HG02884 (cell line): Measurements from ENCODE around the gene PCDHGB7.
"Not testable (repeated sequence)": the region's sequence is repeated elsewhere in the genome, so short reads cannot be mapped to it uniquely, and the experiment has no call there.

Source experiments
- ATAC-seq: cut with Tn5 transposase; IDR thresholded peaks from one replicate; pipeline ENCODE4 v1.9.1; 2021; ENCODE audit warnings: mild to moderate bottlenecking, moderate library complexity; ENCODE audit not compliant: unreplicated experiment

PCDHGB7 gene

GRCh38 chr5:141417494-141418172 is at the start of gene PCDHGB7:
Gene PCDHGB7 (plus strand): TSS chr5:141417677. CDS start chr5:141417860, 183 bp downstream.
- peak; percentile 76 for ATAC-seq

GRCh38 chr5:141369994-141370848 is 47.3 kb upstream of the PCDHGB7 start, which contains the start of gene PCDHGB3:
Gene PCDHGB3 (plus strand): TSS chr5:141370242. CDS start chr5:141370395, 153 bp downstream.
- peak; percentile 98 for ATAC-seq

DNA sequence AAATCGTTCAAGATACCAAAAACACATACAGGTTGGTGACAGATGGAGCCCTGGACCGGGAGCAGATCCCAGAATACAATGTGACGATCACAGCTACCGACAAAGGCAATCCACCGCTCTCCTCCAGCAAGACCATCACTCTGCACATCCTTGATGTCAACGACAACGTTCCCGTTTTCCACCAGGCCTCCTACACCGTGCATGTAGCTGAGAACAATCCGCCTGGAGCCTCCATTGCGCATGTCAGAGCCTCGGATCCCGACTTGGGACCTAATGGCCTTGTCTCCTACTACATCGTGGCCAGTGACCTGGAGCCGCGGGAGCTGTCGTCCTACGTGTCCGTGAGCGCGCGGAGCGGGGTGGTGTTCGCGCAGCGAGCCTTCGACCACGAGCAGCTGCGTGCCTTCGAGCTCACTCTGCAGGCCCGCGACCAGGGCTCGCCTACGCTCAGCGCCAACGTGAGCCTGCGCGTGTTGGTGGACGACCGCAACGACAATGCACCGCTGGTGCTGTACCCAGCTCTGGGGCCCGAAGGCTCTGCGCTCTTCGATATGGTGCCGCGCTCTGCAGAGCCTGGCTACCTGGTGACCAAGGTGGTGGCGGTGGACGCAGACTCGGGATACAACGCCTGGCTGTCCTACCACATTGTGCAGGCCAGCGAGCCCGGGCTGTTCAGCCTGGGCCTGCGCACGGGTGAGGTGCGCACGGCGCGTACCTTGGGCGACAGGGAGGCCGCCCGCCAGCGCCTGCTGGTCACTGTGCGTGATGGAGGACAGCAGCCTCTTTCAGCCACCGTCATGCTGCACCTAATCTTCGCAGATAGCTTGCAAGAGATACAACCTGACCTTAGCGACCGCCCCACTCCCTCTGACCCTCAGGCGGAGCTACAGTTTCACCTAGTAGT is 45.7 kb upstream of the PCDHGB7 start:
- ATAC-seq, result no peak

- ATAC-seq, result no peak
Observed at GRCh38 chr5:141373673-141374317, 43.7 kb upstream of the PCDHGB7 start, which contains the start of gene PCDHGA6. Gene PCDHGA6 (plus strand): TSS chr5:141373891. CDS start chr5:141374084, 193 bp downstream.

- no peak for ATAC-seq
Observed at GRCh38 chr5:141374627-141375026, 42.9 kb upstream of the PCDHGB7 start.

- ATAC-seq, result not testable (repeated sequence)
Observed at GRCh38 chr5:141375444-141376155, 41.9 kb upstream of the PCDHGB7 start.

DNA sequence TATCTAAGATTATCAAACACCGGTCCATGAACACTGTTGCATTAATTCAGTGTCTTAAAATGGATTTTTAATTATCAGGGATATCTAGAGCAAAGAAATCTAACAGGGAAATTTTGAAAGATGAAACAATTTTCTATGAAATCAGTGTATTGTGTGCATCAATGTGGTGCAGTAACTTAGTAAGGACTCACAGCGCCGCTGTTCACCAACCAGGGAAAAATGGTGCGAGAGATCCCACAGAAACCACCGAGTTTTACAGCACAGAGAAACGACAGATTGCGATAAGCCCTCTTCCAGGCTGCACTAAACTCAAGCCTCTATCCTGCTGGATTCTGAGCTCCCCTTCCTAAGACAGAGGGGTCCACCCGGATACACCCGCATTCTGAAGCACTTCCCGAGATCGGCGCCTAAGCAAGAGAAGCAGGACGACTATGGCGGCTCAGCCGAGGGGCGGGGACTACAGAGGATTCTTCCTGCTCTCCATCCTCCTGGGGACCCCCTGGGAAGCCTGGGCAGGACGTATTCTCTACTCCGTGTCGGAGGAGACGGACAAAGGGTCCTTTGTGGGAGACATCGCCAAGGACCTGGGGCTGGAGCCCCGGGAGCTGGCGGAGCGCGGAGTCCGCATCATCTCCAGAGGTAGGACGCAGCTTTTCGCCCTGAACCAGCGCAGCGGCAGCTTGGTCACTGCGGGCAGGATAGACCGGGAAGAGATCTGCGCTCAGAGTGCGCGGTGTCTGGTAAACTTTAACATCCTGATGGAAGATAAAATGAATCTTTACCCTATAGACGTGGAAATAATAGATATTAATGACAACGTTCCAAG is 34.8 kb upstream of the PCDHGB7 start, which contains the start of gene PCDHGA7:
TSS of gene PCDHGA7 (plus strand) at position 274 of the 826 bp plus-strand sequence. CDS start at position 432, 158 bp downstream.
- ATAC-seq, result no peak

- no peak for ATAC-seq
Observed at GRCh38 chr5:141383345-141383744, 34.1 kb upstream of the PCDHGB7 start.

DNA sequence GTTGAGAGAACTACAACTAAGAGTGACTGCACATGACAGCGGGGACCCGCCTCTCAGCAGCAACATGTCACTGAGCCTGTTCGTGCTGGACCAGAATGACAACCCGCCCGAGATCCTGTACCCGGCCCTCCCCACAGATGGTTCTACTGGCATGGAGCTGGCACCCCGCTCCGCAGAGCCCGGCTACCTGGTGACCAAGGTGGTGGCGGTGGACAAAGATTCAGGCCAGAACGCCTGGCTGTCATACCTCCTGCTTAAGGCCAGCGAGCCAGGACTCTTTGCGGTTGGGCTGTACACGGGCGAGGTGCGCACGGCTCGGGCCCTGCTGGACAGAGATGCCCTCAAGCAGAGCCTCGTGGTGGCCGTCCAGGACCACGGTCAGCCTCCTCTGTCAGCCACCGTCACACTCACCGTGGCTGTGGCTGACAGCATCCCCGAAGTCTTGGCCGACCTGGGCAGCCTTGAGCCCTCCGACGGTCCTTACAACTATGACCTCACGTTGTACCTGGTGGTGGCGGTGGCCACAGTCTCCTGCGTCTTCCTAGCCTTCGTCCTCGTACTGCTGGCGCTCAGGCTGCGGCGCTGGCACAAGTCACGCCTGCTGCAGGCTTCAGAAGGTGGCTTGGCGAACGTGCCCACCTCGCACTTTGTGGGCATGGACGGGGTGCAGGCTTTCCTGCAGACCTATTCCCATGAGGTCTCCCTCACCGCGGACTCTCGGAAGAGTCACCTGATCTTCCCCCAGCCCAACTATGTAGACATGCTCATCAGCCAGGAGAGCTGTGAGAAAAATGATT is 32.8 kb upstream of the PCDHGB7 start:
- no peak for ATAC-seq

GRCh38 chr5:141387557-141388311 is 29.7 kb upstream of the PCDHGB7 start, which contains the start of gene PCDHGB4:
Gene PCDHGB4 (plus strand): TSS chr5:141387698. CDS start chr5:141387885, 187 bp downstream.
- peak; percentile 95 for ATAC-seq

- ATAC-seq, result no peak
Observed at GRCh38 chr5:141388661-141389060, 28.8 kb upstream of the PCDHGB7 start.

GRCh38 chr5:141389153-141390042 is 28.1 kb upstream of the PCDHGB7 start:
- ATAC-seq, result no peak

DNA sequence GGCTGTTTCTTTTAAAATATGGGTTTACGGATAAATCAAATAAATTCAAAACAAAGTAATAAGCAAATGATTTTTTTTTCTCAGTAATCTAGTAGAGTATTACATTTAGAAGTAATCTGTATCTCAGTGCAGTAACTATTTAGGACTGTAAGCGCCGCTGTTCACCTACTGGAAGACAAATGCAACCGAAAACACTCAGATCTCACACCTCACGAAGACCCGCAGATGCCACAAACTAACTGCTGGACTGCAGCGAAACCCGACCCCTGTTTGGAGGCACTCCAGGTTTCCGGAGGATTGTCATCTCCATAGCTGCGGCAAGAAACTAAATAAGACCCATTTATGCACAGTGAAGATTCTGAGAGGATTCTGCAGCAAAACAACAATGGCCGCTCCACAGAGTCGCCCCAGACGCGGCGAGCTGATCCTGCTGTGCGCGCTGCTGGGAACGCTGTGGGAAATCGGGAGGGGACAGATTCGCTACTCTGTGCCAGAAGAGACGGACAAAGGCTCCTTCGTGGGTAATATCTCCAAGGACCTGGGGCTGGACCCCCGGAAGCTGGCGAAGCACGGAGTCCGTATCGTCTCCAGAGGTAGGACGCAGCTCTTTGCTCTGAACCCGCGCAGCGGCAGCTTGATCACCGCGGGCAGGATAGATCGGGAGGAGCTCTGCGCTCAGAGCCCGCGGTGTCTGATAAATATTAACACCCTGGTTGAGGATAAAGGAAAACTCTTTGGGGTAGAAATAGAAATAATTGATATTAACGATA is 24.9 kb upstream of the PCDHGB7 start, which contains the start of gene PCDHGA8:
TSS of gene PCDHGA8 (plus strand) at position 205 of the 770 bp plus-strand sequence. CDS start at position 386, 181 bp downstream.
- no peak for ATAC-seq

GRCh38 chr5:141393267-141393666 is 24.2 kb upstream of the PCDHGB7 start:
- ATAC-seq, result no peak
